Mucosa of rectum (tissue), 2 donors: ENCODE measurements around the gene ITGAD.
A peak's percentile ranks its signal among the peaks of the same experiment; 100 is the strongest.

Experiments used
- H3K27ac ChIP-seq, 2 donors: one replicate each; pipeline ENCODE4 v1.7.0; 2013; ENCODE audit warnings: inconsistent platforms in 2 of 2, low read depth in 2 of 2, low read length in 2 of 2
- H3K27me3 ChIP-seq, 2 donors: one replicate each; pipeline ENCODE4 v1.7.0; 2013; ENCODE audit warnings: low read length in 2 of 2; ENCODE audit not compliant: control insufficient read depth in 2 of 2, insufficient read depth in 2 of 2
- H3K36me3 ChIP-seq, 2 donors: one replicate each; pipeline ENCODE4 v1.7.0; 2013; ENCODE audit warnings: low read length in 2 of 2; ENCODE audit not compliant: control insufficient read depth in 2 of 2, insufficient read depth in 2 of 2
- H3K4me1 ChIP-seq, 2 donors: one replicate each; pipeline ENCODE4 v1.7.0; 2013; ENCODE audit warnings: low read length in 2 of 2, mild to moderate bottlenecking in 1 of 2; ENCODE audit not compliant: control insufficient read depth in 2 of 2, insufficient read depth in 2 of 2
- H3K4me3 ChIP-seq, 2 donors: one replicate each; pipeline ENCODE4 v1.7.0; 2013; ENCODE audit warnings: low read length in 2 of 2
- H3K9ac ChIP-seq, 2 donors: one replicate each; pipeline ENCODE4 v1.7.0; 2013; ENCODE audit warnings: low read length in 2 of 2, low read depth in 1 of 2, mild to moderate bottlenecking in 1 of 2
- H3K9me3 ChIP-seq, 2 donors: one replicate each; pipeline ENCODE4 v1.7.0; 2013; ENCODE audit warnings: low read length in 2 of 2; ENCODE audit not compliant: control insufficient read depth in 2 of 2
- donor health status: healthy.
- donor health status: Normal muscosa, but diverticular disease.

Gene ITGAD

DNA sequence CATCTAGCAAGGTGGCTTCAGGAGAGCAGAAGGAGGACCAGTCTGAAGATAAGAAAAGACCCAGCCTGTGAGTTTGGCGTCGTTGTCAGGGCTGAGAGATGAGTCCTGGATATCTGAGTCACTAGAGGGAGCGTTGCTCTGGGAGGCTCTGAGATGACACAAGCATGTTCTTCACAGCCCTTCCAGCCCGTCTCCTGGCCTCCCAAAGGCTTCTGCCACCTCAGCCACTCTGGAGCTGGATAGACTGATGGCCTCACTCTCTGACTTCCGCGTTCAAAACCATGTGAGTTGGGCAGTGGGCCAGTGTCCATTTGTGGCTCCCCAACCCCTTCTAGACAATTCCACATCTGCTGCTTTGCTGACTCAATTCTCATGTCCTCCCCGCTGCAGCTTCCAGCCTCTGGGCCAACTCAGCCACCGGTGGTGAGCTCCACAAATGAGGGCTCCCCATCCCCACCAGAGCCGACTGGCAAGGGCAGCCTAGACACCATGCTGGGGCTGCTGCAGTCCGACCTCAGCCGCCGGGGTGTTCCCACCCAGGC, 81.1 kb downstream of the ITGAD start:
- Histone ChIP-seq H3K27ac (no peak overlapping the region), H3K4me1 (peaks cover 23 to 28% of the 10 kb centered on the region in 2 donors), H3K9me3 (no peaks in the 10 kb centered on the region), H3K4me3 (no peak overlapping the region), H3K27me3 (no peaks in the 10 kb centered on the region), H3K36me3 (no peaks in the 10 kb centered on the region), H3K9ac (no peak overlapping the region)

DNA sequence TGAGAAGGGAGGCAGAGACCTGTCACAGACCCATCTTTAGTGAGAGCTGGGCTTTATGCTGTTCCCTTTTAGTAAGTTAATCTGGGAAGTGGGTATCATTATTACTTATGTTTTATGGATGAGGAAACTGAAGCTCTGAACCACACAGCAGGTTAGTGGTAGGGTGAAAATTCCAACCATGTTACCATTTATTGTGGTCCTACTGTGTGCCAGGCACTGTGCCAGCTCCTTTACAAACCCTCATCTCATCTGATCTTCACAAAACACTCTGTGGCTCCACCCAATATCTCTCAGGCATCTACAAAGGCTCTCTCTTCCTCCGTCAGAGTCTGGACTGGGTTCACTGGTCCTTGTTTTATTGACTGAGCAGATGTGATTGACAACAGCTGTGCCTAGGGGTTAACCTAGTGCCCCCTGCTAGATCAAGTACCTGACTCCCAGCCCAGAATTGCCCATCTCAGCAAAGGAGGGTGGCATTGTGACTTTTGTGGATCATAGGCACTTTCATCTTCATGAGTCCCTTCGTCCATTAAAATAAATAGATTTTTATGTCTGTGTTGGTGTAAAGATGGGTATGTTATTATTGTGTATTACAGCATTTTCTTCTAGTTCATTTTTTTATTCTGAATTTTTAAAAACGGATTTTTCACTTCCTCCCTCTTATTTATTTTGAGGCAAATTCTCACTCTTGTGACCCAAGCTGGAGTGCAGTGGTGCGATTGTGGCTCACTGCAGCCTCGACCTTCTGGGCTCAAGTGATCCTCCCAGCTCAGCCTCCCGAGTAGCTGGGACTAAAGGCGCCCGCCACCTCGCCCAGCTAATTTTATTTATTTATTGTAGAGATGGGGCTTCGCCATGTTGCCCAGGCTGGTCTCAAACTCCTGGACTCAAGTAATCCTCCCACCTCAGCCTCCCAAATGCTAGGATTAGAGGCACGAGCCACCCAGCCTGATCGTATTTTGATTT, 81.9 kb downstream of the ITGAD start:
- Histone ChIP-seq H3K27me3 (no peaks in the 10 kb centered on the region), H3K36me3 (no peaks in the 10 kb centered on the region), H3K9me3 (no peaks in the 10 kb centered on the region), H3K4me3 (no peak overlapping the region), H3K4me1 (peaks cover 23 to 28% of the 10 kb centered on the region in 2 donors), H3K9ac (no peak overlapping the region), H3K27ac (no peak overlapping the region)

DNA sequence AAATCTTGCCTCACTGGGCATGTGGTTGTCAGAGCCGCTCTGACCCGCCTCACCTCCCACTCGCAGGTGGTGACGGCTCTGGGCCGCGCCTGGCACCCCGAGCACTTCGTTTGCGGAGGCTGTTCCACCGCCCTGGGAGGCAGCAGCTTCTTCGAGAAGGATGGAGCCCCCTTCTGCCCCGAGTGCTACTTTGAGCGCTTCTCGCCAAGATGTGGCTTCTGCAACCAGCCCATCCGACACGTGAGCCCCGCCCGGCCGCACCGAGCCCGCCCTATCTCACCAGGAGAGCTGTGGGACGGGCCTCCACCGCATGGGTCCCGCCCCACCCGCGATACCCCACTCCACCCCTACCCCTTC, 82.8 kb downstream of the ITGAD start:
- Histone ChIP-seq H3K27ac (peak overlapping the region; percentile 90 to 98), H3K36me3 (no peaks in the 10 kb centered on the region), H3K9me3 (no peaks in the 10 kb centered on the region), H3K9ac (no peak overlapping the region), H3K4me3 (peak overlapping the region; percentile 69 to 71), H3K4me1 (peaks cover 28 to 32% of the 10 kb centered on the region in 2 donors), H3K27me3 (no peaks in the 10 kb centered on the region)
